Trophoblast cell (in vitro differentiated cells and primary cell): ENCODE data around the gene NSF.

Source experiments
- DNase-seq, 2 donors: peaks; one replicate each; pipeline ENCODE4 v3.0.0-alpha.2; 2016
- H2AFZ ChIP-seq: 2 replicates; pipeline ENCODE4 v1.6.1; 2013; ENCODE audit warnings: low read length, moderate library complexity, mild to moderate bottlenecking; ENCODE audit not compliant: insufficient read depth, poor library complexity
- H2AK5ac ChIP-seq: 2 replicates; pipeline ENCODE4 v1.6.1; 2013; ENCODE audit warnings: mild to moderate bottlenecking, low read length
- H2BK120ac ChIP-seq: 2 replicates; pipeline ENCODE4 v1.6.1; 2013; ENCODE audit warnings: low read length, mild to moderate bottlenecking, moderate library complexity; ENCODE audit not compliant: insufficient read depth, poor library complexity
- H2BK12ac ChIP-seq: 2 replicates; pipeline ENCODE4 v1.6.1; 2013; ENCODE audit warnings: mild to moderate bottlenecking, low read length, moderate library complexity
- H2BK5ac ChIP-seq: 2 replicates; pipeline ENCODE4 v1.6.1; 2013; ENCODE audit warnings: low read length, low read depth, moderate library complexity, mild to moderate bottlenecking; ENCODE audit not compliant: poor library complexity
- H3K14ac ChIP-seq: 2 replicates; pipeline ENCODE4 v1.6.1; 2013; ENCODE audit warnings: mild to moderate bottlenecking, low read length
- H3K18ac ChIP-seq: 2 replicates; pipeline ENCODE4 v1.6.1; 2013; ENCODE audit warnings: mild to moderate bottlenecking, low read length
- H3K23ac ChIP-seq: 2 replicates; pipeline ENCODE4 v1.6.1; 2013; ENCODE audit warnings: low read length
- H3K27ac ChIP-seq: 2 replicates; pipeline ENCODE4 v1.5.1; 2013; ENCODE audit warnings: low read depth, mild to moderate bottlenecking, inconsistent platforms, low read length, moderate library complexity
- H3K27me3 ChIP-seq: 2 replicates; pipeline ENCODE4 v1.6.1; 2013; ENCODE audit warnings: inconsistent platforms, mild to moderate bottlenecking, low read length, moderate library complexity; ENCODE audit not compliant: insufficient read depth
- H3K36me3 ChIP-seq, 2 experiments: 1 replicate in 1 of 2; 2 replicates in 1 of 2; pipeline ENCODE4 v1.6.1; 2013; ENCODE audit warnings: low read length in 2 of 2, mild to moderate bottlenecking in 2 of 2, moderate library complexity in 1 of 2; ENCODE audit not compliant: insufficient read depth in 2 of 2, control insufficient read depth in 1 of 2
- H3K4ac ChIP-seq: 2 replicates; pipeline ENCODE4 v1.6.1; 2013; ENCODE audit warnings: low read depth, mild to moderate bottlenecking, low read length, moderate library complexity
- H3K4me1 ChIP-seq, 2 experiments: 1 replicate in 1 of 2; 2 replicates in 1 of 2; pipeline ENCODE4 v1.6.1; 2013; ENCODE audit warnings: low read length in 2 of 2, mild to moderate bottlenecking in 2 of 2, moderate library complexity in 1 of 2; ENCODE audit not compliant: insufficient read depth in 2 of 2, control insufficient read depth in 1 of 2
- H3K4me2 ChIP-seq: 2 replicates; pipeline ENCODE4 v1.6.1; 2013; ENCODE audit warnings: inconsistent platforms, mild to moderate bottlenecking, low read length, moderate library complexity
- H3K4me3 ChIP-seq: 2 replicates; pipeline ENCODE4 v1.5.1; 2013; ENCODE audit warnings: mild to moderate bottlenecking, low read depth, low read length, inconsistent platforms
- H3K79me1 ChIP-seq: one replicate; pipeline ENCODE4 v1.6.1; 2013; ENCODE audit warnings: low read length
- H3K79me2 ChIP-seq: 2 replicates; pipeline ENCODE4 v1.6.1; 2013; ENCODE audit warnings: low read length, mild to moderate bottlenecking; ENCODE audit not compliant: control insufficient read depth, insufficient read depth, poor library complexity
- H3K9ac ChIP-seq: 2 replicates; pipeline ENCODE4 v1.6.1; 2013; ENCODE audit warnings: mild to moderate bottlenecking, low read length
- H3K9me3 ChIP-seq: 2 replicates; pipeline ENCODE4 v1.6.1; 2013; ENCODE audit warnings: low read depth, mild to moderate bottlenecking, control low read depth, inconsistent platforms, low read length; ENCODE audit not compliant: insufficient read depth
- H4K12ac ChIP-seq: 2 replicates; pipeline ENCODE4 v1.6.1; 2013; ENCODE audit warnings: low read depth, mild to moderate bottlenecking, low read length, moderate library complexity
- H4K8ac ChIP-seq: 2 replicates; pipeline ENCODE4 v1.6.1; 2013; ENCODE audit warnings: low read depth, mild to moderate bottlenecking, low read length, moderate library complexity
- H4K91ac ChIP-seq: one replicate; pipeline ENCODE4 v1.6.1; 2013; ENCODE audit warnings: low read depth, mild to moderate bottlenecking, low read length, moderate library complexity
- WGBS: extraction: QIAGEN DNeasy Blood & Tissue Kit; methylation state at CpG from one replicate; pipeline ENCODE4 v1.1.7; 2013; ENCODE audit warnings: missing lambda C conversion rate; ENCODE audit not compliant: insufficient read length, insufficient coverage; ENCODE audit errors: extremely low coverage; 5-methylcytosine and 5-hydroxymethylcytosine counted together

NSF gene

GRCh38 chr17:46730679-46731078, 140.2 kb downstream of the NSF start:
- Histone ChIP-seq H3K23ac (no peak overlapping the region), H3K79me2 (no peaks in the 10 kb centered on the region), H2AFZ (no peak overlapping the region), H3K4me3 (no peak overlapping the region), H3K27me3 (no peaks in the 10 kb centered on the region), H3K4me1 (no peaks in the 10 kb centered on the region), H3K9me3 (no peaks in the 10 kb centered on the region), H3K4ac (no peak overlapping the region), H2BK12ac (no peak overlapping the region), H2BK120ac (no peak overlapping the region), H4K12ac (no peak overlapping the region), H3K14ac (no peak overlapping the region), H2BK5ac (no peak overlapping the region), H3K79me1 (no peaks in the 10 kb centered on the region), H3K36me3 (peaks cover 0 to 3% of the 10 kb centered on the region in 2 experiments), H3K4me2 (no peak overlapping the region), H4K91ac (no peak overlapping the region), H2AK5ac (no peak overlapping the region), H3K27ac (no peak overlapping the region), H4K8ac (no peak overlapping the region), H3K9ac (no peak overlapping the region), H3K18ac (no peak overlapping the region)
- WGBS: no CpG with 5 or more reads among the region's 1 CpG
- no peak for DNase-seq

DNA sequence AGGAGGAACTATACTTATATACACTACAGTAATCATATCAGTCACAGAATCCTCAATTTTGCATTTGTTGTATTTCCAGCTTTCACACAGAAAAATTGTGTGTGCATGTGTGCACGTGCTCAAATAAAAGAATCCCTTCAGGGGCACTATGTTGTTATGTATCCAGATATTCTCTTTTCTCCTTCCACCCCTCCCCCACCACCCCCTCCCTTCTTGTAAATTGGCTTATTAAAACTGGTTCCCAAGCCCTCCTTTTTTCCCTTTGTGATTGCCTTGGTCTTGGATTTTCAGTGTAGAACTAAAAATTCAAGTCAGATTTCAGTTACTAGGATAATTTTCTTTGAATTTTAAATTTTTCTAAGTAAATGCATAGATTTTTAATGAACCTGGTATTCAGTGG, 141.7 kb downstream of the NSF start:
- Histone ChIP-seq H3K27ac (no peak overlapping the region), H2BK120ac (no peak overlapping the region), H4K12ac (no peak overlapping the region), H3K23ac (no peak overlapping the region), H2BK12ac (no peak overlapping the region), H3K9ac (no peak overlapping the region), H3K4ac (no peak overlapping the region), H4K8ac (no peak overlapping the region), H3K4me2 (no peak overlapping the region), H3K9me3 (no peaks in the 10 kb centered on the region), H3K14ac (no peak overlapping the region), H3K79me2 (no peaks in the 10 kb centered on the region), H3K36me3 (peaks cover 0 to 3% of the 10 kb centered on the region in 2 experiments), H4K91ac (no peak overlapping the region), H3K18ac (no peak overlapping the region), H3K79me1 (no peaks in the 10 kb centered on the region), H3K4me1 (no peaks in the 10 kb centered on the region), H2AK5ac (no peak overlapping the region), H2BK5ac (no peak overlapping the region), H3K27me3 (no peaks in the 10 kb centered on the region), H2AFZ (no peak overlapping the region), H3K4me3 (no peak overlapping the region)
- no peak for DNase-seq
- WGBS: no CpG with 5 or more reads among the region's 1 CpG

GRCh38 chr17:46732754-46733398, 142.4 kb downstream of the NSF start:
- Histone ChIP-seq H3K4me2 (no peak overlapping the region), H3K14ac (no peak overlapping the region), H3K18ac (no peak overlapping the region), H3K4me1 (no peaks in the 10 kb centered on the region), H3K4me3 (no peak overlapping the region), H4K91ac (no peak overlapping the region), H2BK12ac (no peak overlapping the region), H2BK5ac (no peak overlapping the region), H3K79me1 (no peaks in the 10 kb centered on the region), H3K9me3 (no peaks in the 10 kb centered on the region), H3K36me3 (peaks cover 0 to 3% of the 10 kb centered on the region in 2 experiments), H4K8ac (no peak overlapping the region), H3K79me2 (no peaks in the 10 kb centered on the region), H2BK120ac (no peak overlapping the region), H3K9ac (no peak overlapping the region), H3K27ac (no peak overlapping the region), H2AFZ (no peak overlapping the region), H3K4ac (no peak overlapping the region), H3K27me3 (no peaks in the 10 kb centered on the region), H3K23ac (no peak overlapping the region), H2AK5ac (no peak overlapping the region), H4K12ac (no peak overlapping the region)
- no CpG with 5 or more reads among the region's 7 CpGs for WGBS
- DNase-seq: no peak

- no peaks in the 10 kb centered on the region for H3K4me1 ChIP-seq
- no peak overlapping the region for H2AK5ac ChIP-seq
- no peak overlapping the region for H3K14ac ChIP-seq
- no CpG with 5 or more reads among the region's 1 CpG for WGBS
- H3K4me3 ChIP-seq: no peak overlapping the region
- no peak overlapping the region for H3K4me2 ChIP-seq
- H3K27ac ChIP-seq: no peak overlapping the region
- no peaks in the 10 kb centered on the region for H3K79me1 ChIP-seq
- H3K18ac ChIP-seq: no peak overlapping the region
- H3K9me3 ChIP-seq: no peaks in the 10 kb centered on the region
- no peak overlapping the region for H3K23ac ChIP-seq
- H2BK12ac ChIP-seq: no peak overlapping the region
- no peak overlapping the region for H4K8ac ChIP-seq
- no peak overlapping the region for H2AFZ ChIP-seq
- H3K36me3 ChIP-seq: peaks cover 0 to 3% of the 10 kb centered on the region in 2 experiments
- no peak overlapping the region for H2BK120ac ChIP-seq
- no peaks in the 10 kb centered on the region for H3K79me2 ChIP-seq
- H4K91ac ChIP-seq: no peak overlapping the region
- no peak overlapping the region for H2BK5ac ChIP-seq
- no peak for DNase-seq
- H3K27me3 ChIP-seq: no peaks in the 10 kb centered on the region
- no peak overlapping the region for H4K12ac ChIP-seq
- no peak overlapping the region for H3K4ac ChIP-seq
- H3K9ac ChIP-seq: no peak overlapping the region
These were observed 143.5 kb downstream of the NSF start for GRCh38 chr17:46733837-46734475.
